PC-3 (cell line): Measurements from ENCODE around the gene SUV39H1.
"Not testable (repeated sequence)": the region's sequence is repeated elsewhere in the genome, so short reads cannot be mapped to it uniquely, and the experiment has no call there.

Experiments
- EZH2 ChIP-seq: fragments of 300-600 bp; sonication (generic); IDR thresholded peaks from one replicate; pipeline ENCODE4 v1.6.1; 2017; ENCODE audit warnings: antibody characterized with exemption, mild to moderate bottlenecking, low read length; ENCODE audit not compliant: unreplicated experiment
- EZH2phosphoT487 ChIP-seq: fragments of 300-600 bp; sonication (generic); IDR thresholded peaks from 2 replicates; pipeline ENCODE4 v1.6.1; 2018; ENCODE audit warnings: mild to moderate bottlenecking, antibody characterized with exemption, low read length, borderline replicate concordance
- TF ChIP-seq, protein P1 (sequence below): fragments of 300-600 bp; sonication (generic); conservative IDR thresholded peaks from 2 replicates; pipeline ENCODE4 v1.5.1; 2017; ENCODE audit warnings: antibody characterized with exemption, low read depth, mild to moderate bottlenecking, low read length

DNA sequence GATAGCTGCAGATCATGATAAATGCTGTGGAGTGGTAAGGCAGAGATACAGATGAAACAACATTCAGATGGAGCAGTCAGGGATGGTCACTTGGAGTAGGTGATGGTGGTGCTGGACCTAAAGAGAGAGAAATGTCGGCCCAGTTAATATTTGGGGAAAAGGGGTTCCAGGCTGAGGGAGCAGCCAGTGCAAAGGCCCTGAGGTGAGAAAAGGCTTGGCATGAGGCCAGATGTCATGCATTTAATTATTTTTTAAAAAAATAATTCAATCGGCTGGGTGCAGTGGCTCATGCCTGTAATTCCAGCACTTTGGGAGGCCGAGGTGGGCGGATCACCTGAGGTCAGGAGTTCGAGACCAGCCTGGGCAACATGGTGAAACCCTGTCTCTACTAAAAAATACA, 4.8 kb upstream of the SUV39H1 start:
- TF ChIP-seq EZH2phosphoT487, EZH2: not testable (repeated sequence)
- TF ChIP-seq, protein P1, sequence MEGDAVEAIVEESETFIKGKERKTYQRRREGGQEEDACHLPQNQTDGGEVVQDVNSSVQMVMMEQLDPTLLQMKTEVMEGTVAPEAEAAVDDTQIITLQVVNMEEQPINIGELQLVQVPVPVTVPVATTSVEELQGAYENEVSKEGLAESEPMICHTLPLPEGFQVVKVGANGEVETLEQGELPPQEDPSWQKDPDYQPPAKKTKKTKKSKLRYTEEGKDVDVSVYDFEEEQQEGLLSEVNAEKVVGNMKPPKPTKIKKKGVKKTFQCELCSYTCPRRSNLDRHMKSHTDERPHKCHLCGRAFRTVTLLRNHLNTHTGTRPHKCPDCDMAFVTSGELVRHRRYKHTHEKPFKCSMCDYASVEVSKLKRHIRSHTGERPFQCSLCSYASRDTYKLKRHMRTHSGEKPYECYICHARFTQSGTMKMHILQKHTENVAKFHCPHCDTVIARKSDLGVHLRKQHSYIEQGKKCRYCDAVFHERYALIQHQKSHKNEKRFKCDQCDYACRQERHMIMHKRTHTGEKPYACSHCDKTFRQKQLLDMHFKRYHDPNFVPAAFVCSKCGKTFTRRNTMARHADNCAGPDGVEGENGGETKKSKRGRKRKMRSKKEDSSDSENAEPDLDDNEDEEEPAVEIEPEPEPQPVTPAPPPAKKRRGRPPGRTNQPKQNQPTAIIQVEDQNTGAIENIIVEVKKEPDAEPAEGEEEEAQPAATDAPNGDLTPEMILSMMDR: not testable (repeated sequence)
